Measurements from ENCODE around the gene B3GNT4.

The B3GNT4 gene

DNA sequence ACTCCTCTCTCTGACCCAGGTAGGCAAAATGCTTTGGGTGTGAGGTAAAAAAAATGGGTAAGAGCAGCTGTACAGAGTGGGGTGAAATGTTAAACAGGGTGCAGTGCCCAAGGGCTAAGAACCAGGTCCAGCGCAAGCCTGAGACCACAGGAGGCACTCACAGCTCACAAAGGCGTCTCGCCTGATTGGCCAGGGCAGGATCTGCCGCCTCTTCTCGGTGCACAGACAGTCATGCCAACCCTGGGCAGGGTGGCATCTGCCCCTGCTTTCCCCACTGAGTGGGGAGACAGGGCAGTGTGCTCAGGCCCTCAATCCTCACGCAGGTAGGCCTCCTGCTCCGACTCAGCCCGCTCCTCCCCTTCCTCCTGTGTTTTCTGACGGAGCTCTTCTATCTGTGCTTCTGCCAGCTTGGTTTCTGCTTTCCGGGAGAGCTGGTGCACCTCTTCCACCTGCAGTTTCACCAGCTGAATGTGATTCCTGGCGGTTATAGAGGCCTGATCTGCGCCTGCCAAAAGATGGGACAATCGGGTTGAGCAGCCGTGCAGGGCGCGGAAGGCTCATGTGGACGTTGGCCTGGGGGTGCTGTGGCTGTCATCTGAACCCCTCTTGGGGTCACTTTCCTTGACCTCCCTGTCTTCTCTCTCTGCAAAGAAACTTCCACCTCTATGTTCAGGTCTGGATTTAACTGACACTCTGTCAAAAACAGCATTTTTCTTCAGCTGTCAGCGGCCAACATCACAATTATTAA, 4.7 kb downstream of the B3GNT4 start:
- H3K9me3 ChIP-seq (ENCODE audit: low read length), result no peaks in the 10 kb centered on the region
- H3K36me3 ChIP-seq (ENCODE audit: insufficient read depth, low read length), result peaks cover 60% of the 10 kb centered on the region
- H3K27me3 ChIP-seq (ENCODE audit: insufficient read depth, low read length), result peaks cover 22% of the 10 kb centered on the region
- H3K4me3 ChIP-seq (ENCODE audit: low read length), result no peak overlapping the region
- peaks cover under 1% of the 10 kb centered on the region for H3K4me1 ChIP-seq (ENCODE audit: insufficient read depth, low read length)
- H2AFZ ChIP-seq (ENCODE audit: low read depth, low read length), result no peak overlapping the region

DNA sequence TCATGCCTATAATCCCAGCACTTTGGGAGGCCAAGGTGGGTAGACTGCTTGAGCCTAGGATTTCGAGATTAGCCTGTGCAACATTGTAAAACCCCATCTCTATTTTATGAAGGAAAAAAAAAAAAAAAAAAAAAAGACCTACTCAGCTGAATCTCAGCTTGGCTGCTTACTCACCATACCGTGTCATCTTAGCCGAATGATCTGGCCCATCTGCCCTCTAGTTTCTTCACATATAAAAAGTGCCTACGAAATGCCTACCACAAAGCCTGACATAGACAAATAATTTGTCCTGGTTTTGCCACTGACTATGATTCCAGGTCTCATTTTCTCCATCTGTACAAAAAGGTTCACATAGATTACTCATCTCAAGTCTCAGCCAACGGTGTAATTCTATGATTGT, 12.3 kb downstream of the B3GNT4 start:
- H2AFZ ChIP-seq (ENCODE audit: low read depth, low read length), result no peak overlapping the region
- no peak overlapping the region for H3K4me3 ChIP-seq (ENCODE audit: low read length)
- H3K36me3 ChIP-seq (ENCODE audit: insufficient read depth, low read length), result peaks cover 84% of the 10 kb centered on the region
- no peaks in the 10 kb centered on the region for H3K9me3 ChIP-seq (ENCODE audit: low read length)
- H3K4me1 ChIP-seq (ENCODE audit: insufficient read depth, low read length), result no peaks in the 10 kb centered on the region
- no peaks in the 10 kb centered on the region for H3K27me3 ChIP-seq (ENCODE audit: insufficient read depth, low read length)

DNA sequence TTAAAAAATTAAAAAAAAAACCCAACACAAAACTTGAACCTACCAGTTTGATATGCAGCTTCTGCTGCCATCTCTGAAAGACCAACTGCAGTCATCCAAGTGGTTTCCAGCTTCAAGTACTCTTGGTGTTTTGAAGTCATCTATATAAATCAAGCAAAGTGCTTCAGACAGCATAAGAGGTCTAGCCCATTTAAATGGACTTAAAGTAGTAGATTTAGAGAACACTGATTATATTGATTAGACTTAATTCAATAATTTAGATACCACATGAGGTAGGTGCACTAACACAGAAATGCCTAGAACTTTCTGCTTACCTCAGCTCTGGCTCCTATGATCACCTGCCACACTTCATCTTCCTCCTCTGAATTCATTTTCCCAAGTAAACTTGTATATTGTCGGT, 12.9 kb downstream of the B3GNT4 start:
- H2AFZ ChIP-seq (ENCODE audit: low read depth, low read length), result no peak overlapping the region
- no peaks in the 10 kb centered on the region for H3K9me3 ChIP-seq (ENCODE audit: low read length)
- peaks cover 85% of the 10 kb centered on the region for H3K36me3 ChIP-seq (ENCODE audit: insufficient read depth, low read length)
- no peaks in the 10 kb centered on the region for H3K4me1 ChIP-seq (ENCODE audit: insufficient read depth, low read length)
- no peaks in the 10 kb centered on the region for H3K27me3 ChIP-seq (ENCODE audit: insufficient read depth, low read length)
- no peak overlapping the region for H3K4me3 ChIP-seq (ENCODE audit: low read length)

DNA sequence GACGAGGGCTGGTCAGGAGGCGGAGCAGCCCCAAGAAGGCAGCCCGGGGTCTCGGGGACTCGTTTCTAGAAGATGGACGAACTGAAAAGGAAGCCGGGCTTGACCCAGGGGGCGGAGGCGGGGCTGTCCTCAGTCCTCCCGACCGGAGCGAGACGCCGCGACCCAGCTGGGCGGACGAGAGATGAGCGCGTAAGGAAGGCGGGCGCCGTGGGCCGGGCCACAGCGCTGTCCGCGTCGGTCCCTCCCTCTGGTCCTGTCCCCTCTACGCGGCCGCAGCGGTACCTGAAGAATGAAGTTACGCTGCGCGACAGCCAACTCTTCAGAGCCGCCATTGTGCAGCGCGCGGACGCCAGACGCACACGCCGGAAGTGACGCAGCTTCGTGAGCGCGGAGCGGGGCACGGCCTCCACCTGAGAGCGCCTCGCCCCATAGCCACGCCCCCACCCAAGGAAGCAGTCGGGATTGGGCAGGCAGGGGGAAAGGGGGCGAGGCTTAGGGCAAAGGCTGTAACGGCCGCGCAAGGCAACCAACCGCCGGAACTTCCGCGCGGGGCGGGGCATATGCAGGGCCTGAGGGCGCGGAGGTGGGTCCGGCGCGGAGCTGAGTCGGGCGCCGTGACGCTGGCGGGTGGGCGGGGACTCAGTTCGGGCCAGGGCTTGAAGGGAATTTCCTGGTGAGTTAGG, 22.3 kb downstream of the B3GNT4 start, which contains the start of gene DIABLO:
Gene DIABLO, minus strand, starts transcription at position 370 of the 683 bp plus-strand sequence. Its CDS starts 38 bp downstream, at position 332.
- Histone ChIP-seq H3K27me3 (ENCODE audit: insufficient read depth, low read length) (no peaks in the 10 kb centered on the region), H2AFZ (ENCODE audit: low read depth, low read length) (peak within 1 kb of the TSS; percentile 52), H3K4me1 (ENCODE audit: insufficient read depth, low read length) (peaks cover 38% of the 10 kb centered on the region), H3K9me3 (ENCODE audit: low read length) (no peaks in the 10 kb centered on the region), H3K36me3 (ENCODE audit: insufficient read depth, low read length) (peaks cover 41% of the 10 kb centered on the region), H3K4me3 (ENCODE audit: low read length) (peak within 1 kb of the TSS; percentile 79)

DNA sequence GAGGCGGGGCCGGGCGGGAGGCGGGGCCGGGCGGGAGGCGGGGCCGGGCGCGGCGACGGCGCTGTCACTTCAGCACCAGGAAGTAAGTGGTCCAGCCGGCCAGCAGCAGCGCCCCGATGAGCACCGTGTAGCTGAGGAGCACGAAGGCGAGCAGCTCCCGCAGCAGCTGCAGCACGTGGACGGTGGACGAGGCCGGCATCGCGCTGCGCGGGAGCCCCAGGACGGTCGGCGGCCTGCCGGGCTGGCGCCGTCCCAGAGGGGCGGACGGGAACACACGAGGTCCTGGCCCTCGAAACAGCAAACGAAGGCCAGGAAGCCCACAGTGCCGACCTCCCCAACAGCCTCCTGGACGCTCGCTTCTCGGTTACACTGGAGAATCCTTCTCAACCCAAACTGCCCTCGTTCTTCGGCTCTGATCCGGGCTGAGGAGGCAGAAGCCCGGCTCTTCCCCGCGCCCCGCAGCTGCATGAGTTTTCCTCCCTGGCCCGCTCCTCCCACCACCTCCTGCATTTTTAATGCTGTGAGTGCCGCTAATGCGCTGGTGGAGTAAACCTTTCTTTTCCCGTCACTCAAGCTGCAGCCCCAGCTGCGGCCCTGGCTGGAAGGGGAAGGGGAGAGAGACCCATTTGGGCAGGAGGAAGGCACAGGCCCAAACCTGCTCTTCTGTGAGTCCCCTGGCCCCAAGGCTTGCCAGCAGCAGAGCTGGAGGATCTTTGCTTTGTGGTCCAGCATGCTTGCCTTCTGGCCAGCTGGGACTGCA, 23.0 kb downstream of the B3GNT4 start:
- peaks cover 40% of the 10 kb centered on the region for H3K36me3 ChIP-seq (ENCODE audit: insufficient read depth, low read length)
- no peaks in the 10 kb centered on the region for H3K27me3 ChIP-seq (ENCODE audit: insufficient read depth, low read length)
- no peaks in the 10 kb centered on the region for H3K9me3 ChIP-seq (ENCODE audit: low read length)
- H3K4me1 ChIP-seq (ENCODE audit: insufficient read depth, low read length), result peaks cover 38% of the 10 kb centered on the region
- peak overlapping the region; percentile 54 for H3K4me3 ChIP-seq (ENCODE audit: low read length)
- peak overlapping the region; percentile 52 for H2AFZ ChIP-seq (ENCODE audit: low read depth, low read length)

DNA sequence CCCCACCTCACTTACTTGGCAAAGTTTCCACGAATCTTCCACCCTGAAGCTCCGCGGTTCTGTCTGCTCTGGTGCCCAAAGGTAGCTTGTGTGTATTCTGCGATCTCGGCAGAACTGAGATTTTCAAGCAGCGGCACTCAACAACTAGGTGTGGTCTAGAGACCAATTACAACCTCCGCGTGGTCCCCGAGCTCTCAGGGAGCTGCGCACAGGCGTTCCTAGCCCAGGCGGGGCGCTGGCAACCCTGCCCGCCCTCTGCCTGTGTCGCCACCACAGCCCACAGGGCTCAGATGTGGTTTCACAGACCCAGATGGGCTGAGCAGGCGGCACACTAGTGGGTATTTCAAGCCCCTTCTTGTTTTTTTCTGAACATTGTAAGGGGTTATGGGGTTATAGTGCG, 23.8 kb downstream of the B3GNT4 start:
- Histone ChIP-seq H3K4me3 (ENCODE audit: low read length) (no peak overlapping the region), H3K27me3 (ENCODE audit: insufficient read depth, low read length) (no peaks in the 10 kb centered on the region), H3K4me1 (ENCODE audit: insufficient read depth, low read length) (peaks cover 38% of the 10 kb centered on the region), H3K9me3 (ENCODE audit: low read length) (no peaks in the 10 kb centered on the region), H3K36me3 (ENCODE audit: insufficient read depth, low read length) (peaks cover 39% of the 10 kb centered on the region), H2AFZ (ENCODE audit: low read depth, low read length) (no peak overlapping the region)

DNA sequence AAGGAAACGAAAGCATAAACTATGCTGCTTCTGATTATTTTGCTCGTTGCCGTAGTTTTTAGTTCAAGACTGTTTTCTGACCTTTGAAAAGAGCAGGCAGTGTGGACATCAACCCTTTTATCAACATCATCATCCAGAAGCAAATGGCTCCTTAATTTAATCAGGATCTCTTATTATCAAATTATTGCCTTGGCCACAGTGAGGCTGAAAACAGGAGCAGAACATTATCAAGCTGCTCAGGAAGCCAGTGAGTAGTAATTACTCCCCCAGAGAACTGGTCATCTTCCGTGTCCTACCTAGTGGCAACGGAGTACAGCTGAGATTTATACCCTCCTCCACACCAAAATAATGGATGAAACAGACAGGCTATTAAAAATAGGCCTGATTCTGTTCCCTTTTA, 24.6 kb downstream of the B3GNT4 start:
- peaks cover 41% of the 10 kb centered on the region for H3K36me3 ChIP-seq (ENCODE audit: insufficient read depth, low read length)
- no peaks in the 10 kb centered on the region for H3K9me3 ChIP-seq (ENCODE audit: low read length)
- no peak overlapping the region for H3K4me3 ChIP-seq (ENCODE audit: low read length)
- H3K4me1 ChIP-seq (ENCODE audit: insufficient read depth, low read length), result peaks cover 30% of the 10 kb centered on the region
- H3K27me3 ChIP-seq (ENCODE audit: insufficient read depth, low read length), result no peaks in the 10 kb centered on the region
- no peak overlapping the region for H2AFZ ChIP-seq (ENCODE audit: low read depth, low read length)

DNA sequence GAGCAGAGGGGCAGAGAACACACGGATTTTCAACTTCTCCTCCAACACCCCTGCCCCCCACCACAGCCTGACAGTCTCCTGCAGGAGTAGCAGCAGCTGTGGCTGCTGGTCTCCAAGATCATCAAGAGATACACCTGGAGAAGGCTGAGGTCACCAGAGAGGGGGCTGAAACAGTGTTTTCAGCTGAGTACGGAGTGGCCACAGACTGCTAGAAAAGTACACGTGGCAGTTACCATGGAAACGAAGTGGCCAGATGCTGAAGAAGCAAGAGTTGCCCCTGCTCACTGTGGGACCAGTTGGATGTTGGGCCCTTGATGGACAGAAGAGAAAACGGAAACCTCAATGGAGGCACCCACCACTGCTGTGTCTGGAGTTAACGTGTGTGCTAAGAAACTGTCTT, 27.3 kb downstream of the B3GNT4 start:
- Histone ChIP-seq H3K9me3 (ENCODE audit: low read length) (no peaks in the 10 kb centered on the region), H2AFZ (ENCODE audit: low read depth, low read length) (no peak overlapping the region), H3K36me3 (ENCODE audit: insufficient read depth, low read length) (peaks cover 57% of the 10 kb centered on the region), H3K4me1 (ENCODE audit: insufficient read depth, low read length) (peaks cover 10% of the 10 kb centered on the region), H3K27me3 (ENCODE audit: insufficient read depth, low read length) (no peaks in the 10 kb centered on the region), H3K4me3 (ENCODE audit: low read length) (no peak overlapping the region)

DNA sequence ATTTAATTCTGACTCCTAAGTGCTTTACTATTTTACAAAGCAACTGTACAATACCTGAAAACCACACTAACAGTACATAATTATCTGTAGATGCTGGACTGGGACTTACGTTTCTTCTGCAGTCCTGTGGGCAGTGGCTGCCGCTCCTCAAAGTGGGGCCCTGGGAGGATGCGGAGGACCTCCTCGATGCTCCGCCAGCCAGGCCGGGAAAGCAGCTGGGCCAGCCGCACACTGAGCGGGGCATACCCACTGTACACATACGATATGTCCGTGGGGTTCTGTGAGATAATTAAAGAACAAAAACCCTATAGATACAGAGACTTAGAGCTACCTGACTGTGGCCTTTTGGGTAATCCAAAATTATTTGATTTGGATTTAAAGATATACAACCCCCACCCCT, 29.2 kb downstream of the B3GNT4 start:
- peaks cover 59% of the 10 kb centered on the region for H3K36me3 ChIP-seq (ENCODE audit: insufficient read depth, low read length)
- no peak overlapping the region for H3K4me3 ChIP-seq (ENCODE audit: low read length)
- no peaks in the 10 kb centered on the region for H3K9me3 ChIP-seq (ENCODE audit: low read length)
- no peaks in the 10 kb centered on the region for H3K4me1 ChIP-seq (ENCODE audit: insufficient read depth, low read length)
- H2AFZ ChIP-seq (ENCODE audit: low read depth, low read length), result no peak overlapping the region
- H3K27me3 ChIP-seq (ENCODE audit: insufficient read depth, low read length), result no peaks in the 10 kb centered on the region

DNA sequence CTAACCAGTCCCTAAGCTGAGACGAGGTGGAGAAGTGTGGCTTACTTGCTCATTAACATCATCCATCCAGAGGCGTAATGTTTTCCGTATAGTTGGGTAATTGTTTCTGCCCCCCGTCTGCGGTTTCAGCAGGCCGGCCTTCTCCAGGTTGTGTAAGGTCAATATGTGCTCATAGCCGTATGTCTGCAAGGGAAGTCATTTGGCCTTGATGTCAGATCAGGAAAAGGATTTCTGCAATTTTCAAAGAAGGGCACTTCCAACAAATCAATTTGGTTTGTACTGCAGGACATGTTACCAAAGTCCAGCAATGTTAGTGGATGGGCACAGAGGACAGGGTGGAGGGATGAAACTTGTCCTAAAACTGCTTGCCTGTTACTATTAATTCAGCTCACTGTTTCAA, 32.2 kb downstream of the B3GNT4 start:
- Histone ChIP-seq H3K4me1 (ENCODE audit: insufficient read depth, low read length) (no peaks in the 10 kb centered on the region), H3K9me3 (ENCODE audit: low read length) (no peaks in the 10 kb centered on the region), H2AFZ (ENCODE audit: low read depth, low read length) (no peak overlapping the region), H3K27me3 (ENCODE audit: insufficient read depth, low read length) (no peaks in the 10 kb centered on the region), H3K36me3 (ENCODE audit: insufficient read depth, low read length) (peaks cover 51% of the 10 kb centered on the region), H3K4me3 (ENCODE audit: low read length) (no peak overlapping the region)

DNA sequence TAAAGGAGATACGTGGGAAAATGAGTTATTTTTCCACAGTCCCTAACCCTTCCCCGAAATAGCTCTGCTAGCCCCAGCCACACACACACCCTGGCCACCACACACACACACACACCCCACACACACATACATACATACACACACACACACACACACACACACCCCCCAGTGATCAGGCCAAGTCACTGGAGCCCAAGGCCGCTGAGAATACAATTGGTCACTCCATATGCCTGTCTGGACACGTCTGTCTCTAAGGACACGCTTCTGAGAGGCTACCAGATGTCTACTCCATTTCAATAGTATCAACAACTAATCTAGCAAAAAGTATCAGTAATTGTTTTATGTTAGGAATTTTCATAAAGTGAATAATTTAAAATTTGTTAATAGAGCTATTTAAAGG, 35.4 kb downstream of the B3GNT4 start:
- H3K36me3 ChIP-seq (ENCODE audit: insufficient read depth, low read length), result peaks cover 40% of the 10 kb centered on the region
- H3K4me3 ChIP-seq (ENCODE audit: low read length), result no peak overlapping the region
- no peaks in the 10 kb centered on the region for H3K4me1 ChIP-seq (ENCODE audit: insufficient read depth, low read length)
- H2AFZ ChIP-seq (ENCODE audit: low read depth, low read length), result no peak overlapping the region
- H3K9me3 ChIP-seq (ENCODE audit: low read length), result no peaks in the 10 kb centered on the region
- H3K27me3 ChIP-seq (ENCODE audit: insufficient read depth, low read length), result no peaks in the 10 kb centered on the region

DNA sequence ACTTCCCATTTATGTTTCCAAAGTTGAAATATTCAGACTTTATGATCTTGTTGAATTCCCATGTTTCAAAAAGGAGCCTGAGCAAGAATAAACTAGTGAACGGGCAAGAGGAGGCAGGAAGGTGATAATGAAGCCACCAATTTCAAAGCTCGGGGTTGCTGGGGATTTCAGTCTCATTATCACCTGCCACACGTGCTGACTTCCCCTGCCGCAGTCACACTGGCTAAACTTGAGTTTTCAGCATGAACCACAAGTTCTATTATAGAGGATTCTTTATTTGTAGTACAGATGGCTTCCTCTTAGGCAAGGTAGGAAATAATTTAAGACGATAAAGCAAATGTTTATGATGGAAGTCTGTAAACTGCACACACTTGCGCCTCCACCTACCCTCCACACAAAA, 40.5 kb downstream of the B3GNT4 start:
- no peaks in the 10 kb centered on the region for H3K4me1 ChIP-seq (ENCODE audit: insufficient read depth, low read length)
- no peaks in the 10 kb centered on the region for H3K9me3 ChIP-seq (ENCODE audit: low read length)
- H2AFZ ChIP-seq (ENCODE audit: low read depth, low read length), result no peak overlapping the region
- peaks cover 32% of the 10 kb centered on the region for H3K36me3 ChIP-seq (ENCODE audit: insufficient read depth, low read length)
- H3K27me3 ChIP-seq (ENCODE audit: insufficient read depth, low read length), result no peaks in the 10 kb centered on the region
- H3K4me3 ChIP-seq (ENCODE audit: low read length), result no peak overlapping the region

Data from neuron (in vitro differentiated cells).